ENCODE measurements around the gene SUCLA2. TPM values are rescaled to one million over a fixed set of nuclear protein-coding genes. Genes with fewer than 3 reads are reported as not detected.

The SUCLA2 gene
- total and polyA plus RNA-seq, 10 of the 15 experiments (the other 5 are each of a cell fraction or from before 2014, with no cell fraction given) = 27.5 to 83.4 (median 42.8) TPM

DNA sequence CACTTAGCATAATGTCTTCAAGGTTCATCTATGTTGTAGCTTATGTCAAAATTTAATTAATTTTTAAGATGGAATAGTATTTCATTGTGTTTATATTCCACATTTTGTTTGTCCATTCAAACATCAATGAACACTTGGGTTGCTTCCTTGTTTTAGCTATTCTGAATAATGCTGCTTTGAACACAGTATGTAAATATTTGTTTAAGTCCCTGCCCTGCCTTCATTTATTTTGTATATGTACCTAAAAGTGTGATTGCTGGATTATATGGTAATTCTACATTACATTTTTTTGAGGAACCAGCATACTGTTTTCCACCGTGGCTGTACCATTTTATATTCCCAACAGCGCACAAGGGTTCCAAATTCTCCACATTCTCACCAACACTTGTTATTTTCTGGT, 17.6 kb upstream of the SUCLA2 start (continued):
- TF ChIP-seq ETV6 (conservative IDR thresholded peaks at IDR 0.05 in 1 of 2, IDR thresholded peaks at IDR 0.05 in 1 of 2; ENCODE audit: borderline replicate concordance in 1 of 2, low read depth in 1 of 2) = no peak
- TF ChIP-seq WRNIP1 (IDR thresholded peaks at IDR 0.05; ENCODE audit: borderline replicate concordance, low read depth, low read length) = no peak
- TF ChIP-seq, protein P1, sequence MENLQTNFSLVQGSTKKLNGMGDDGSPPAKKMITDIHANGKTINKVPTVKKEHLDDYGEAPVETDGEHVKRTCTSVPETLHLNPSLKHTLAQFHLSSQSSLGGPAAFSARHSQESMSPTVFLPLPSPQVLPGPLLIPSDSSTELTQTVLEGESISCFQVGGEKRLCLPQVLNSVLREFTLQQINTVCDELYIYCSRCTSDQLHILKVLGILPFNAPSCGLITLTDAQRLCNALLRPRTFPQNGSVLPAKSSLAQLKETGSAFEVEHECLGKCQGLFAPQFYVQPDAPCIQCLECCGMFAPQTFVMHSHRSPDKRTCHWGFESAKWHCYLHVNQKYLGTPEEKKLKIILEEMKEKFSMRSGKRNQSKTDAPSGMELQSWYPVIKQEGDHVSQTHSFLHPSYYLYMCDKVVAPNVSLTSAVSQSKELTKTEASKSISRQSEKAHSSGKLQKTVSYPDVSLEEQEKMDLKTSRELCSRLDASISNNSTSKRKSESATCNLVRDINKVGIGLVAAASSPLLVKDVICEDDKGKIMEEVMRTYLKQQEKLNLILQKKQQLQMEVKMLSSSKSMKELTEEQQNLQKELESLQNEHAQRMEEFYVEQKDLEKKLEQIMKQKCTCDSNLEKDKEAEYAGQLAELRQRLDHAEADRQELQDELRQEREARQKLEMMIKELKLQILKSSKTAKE (IDR thresholded peaks at IDR 0.05; ENCODE audit: low read depth, poor library complexity, severe bottlenecking) = no peak
- TF ChIP-seq LARP7 (IDR thresholded peaks at IDR 0.05) = no peak
- no peak for TF ChIP-seq CBX5 (IDR thresholded peaks at IDR 0.05; ENCODE audit: low read depth)
- no peak for TF ChIP-seq DPF2 (IDR thresholded peaks at IDR 0.05)
- TF ChIP-seq EGR1 (IDR thresholded peaks at IDR 0.05; ENCODE audit: borderline replicate concordance in 1 of 2, low read depth in 2 of 2, low read length in 2 of 2) = no peak
- TF ChIP-seq, protein P2, sequence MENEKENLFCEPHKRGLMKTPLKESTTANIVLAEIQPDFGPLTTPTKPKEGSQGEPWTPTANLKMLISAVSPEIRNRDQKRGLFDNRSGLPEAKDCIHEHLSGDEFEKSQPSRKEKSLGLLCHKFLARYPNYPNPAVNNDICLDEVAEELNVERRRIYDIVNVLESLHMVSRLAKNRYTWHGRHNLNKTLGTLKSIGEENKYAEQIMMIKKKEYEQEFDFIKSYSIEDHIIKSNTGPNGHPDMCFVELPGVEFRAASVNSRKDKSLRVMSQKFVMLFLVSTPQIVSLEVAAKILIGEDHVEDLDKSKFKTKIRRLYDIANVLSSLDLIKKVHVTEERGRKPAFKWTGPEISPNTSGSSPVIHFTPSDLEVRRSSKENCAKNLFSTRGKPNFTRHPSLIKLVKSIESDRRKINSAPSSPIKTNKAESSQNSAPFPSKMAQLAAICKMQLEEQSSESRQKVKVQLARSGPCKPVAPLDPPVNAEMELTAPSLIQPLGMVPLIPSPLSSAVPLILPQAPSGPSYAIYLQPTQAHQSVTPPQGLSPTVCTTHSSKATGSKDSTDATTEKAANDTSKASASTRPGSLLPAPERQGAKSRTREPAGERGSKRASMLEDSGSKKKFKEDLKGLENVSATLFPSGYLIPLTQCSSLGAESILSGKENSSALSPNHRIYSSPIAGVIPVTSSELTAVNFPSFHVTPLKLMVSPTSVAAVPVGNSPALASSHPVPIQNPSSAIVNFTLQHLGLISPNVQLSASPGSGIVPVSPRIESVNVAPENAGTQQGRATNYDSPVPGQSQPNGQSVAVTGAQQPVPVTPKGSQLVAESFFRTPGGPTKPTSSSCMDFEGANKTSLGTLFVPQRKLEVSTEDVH (IDR thresholded peaks at IDR 0.05; ENCODE audit: low read depth, partially characterized antibody) = no peak
- no peak for TF ChIP-seq CHD4 (IDR thresholded peaks at IDR 0.05)
- no peak for TF ChIP-seq CHD1 (IDR thresholded peaks at IDR 0.05; ENCODE audit: low read depth, low read length)
- TF ChIP-seq HCFC1 (IDR thresholded peaks at IDR 0.05; ENCODE audit: low read length) = no peak
- TF ChIP-seq, protein P3, sequence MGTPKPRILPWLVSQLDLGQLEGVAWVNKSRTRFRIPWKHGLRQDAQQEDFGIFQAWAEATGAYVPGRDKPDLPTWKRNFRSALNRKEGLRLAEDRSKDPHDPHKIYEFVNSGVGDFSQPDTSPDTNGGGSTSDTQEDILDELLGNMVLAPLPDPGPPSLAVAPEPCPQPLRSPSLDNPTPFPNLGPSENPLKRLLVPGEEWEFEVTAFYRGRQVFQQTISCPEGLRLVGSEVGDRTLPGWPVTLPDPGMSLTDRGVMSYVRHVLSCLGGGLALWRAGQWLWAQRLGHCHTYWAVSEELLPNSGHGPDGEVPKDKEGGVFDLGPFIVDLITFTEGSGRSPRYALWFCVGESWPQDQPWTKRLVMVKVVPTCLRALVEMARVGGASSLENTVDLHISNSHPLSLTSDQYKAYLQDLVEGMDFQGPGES (IDR thresholded peaks at IDR 0.05) = no peak

Measured in GM12878 (cell line).